Tibial artery (tissue), 4 donors: ENCODE measurements around the gene LGALS1.

ENCODE experiments used
- DNase-seq, 2 donors: peaks; one replicate each; pipeline ENCODE4 v3.0.0-alpha.2; 2019
- H3K27ac ChIP-seq, 2 donors: fragments of 200-600 bp; sonication (generic) in 1 of 2; 1 replicate in 1 of 2; 2 replicates in 1 of 2; pipeline ENCODE4 v1.5.1; 2018 to 2019; ENCODE audit warnings: mild to moderate bottlenecking in 1 of 2
- H3K27me3 ChIP-seq, 2 donors: fragments of 200-600 bp; sonication (generic) in 1 of 2; one replicate each; pipeline versions ENCODE4 v1.5.1 to v1.6.0; 2016 to 2019
- H3K36me3 ChIP-seq, 3 donors: fragments of 200-600 bp; sonication (generic) in 2 of 3; one replicate each; pipeline ENCODE4 v1.5.1; 2016 to 2019; ENCODE audit warnings: mild to moderate bottlenecking in 2 of 3
- H3K4me1 ChIP-seq, 4 donors: fragments of 200-600 bp; sonication (generic) in 2 of 4; 1 replicate in 3 of 4; 2 replicates in 1 of 4; pipeline ENCODE4 v1.5.1; 2016 to 2019
- H3K4me3 ChIP-seq, 2 donors: fragments of 200-600 bp; sonication (generic) in 1 of 2; 1 replicate in 1 of 2; 2 replicates in 1 of 2; pipeline ENCODE4 v1.5.1; 2018 to 2019; ENCODE audit warnings: mild to moderate bottlenecking in 2 of 2
- H3K9me3 ChIP-seq, 3 donors: fragments of 200-600 bp; sonication (generic) in 1 of 3; one replicate each; pipeline ENCODE4 v1.5.1; 2016 to 2019
- intact Hi-C: fragments of 100-400 bp; cut with DNase I; formaldehyde crosslinking; loops from one replicate; pipeline ENCODE4 v1.15.0; 2023; ENCODE audit warnings: low total_unique reads
- TF ChIP-seq, protein P1 (sequence below), 2 experiments: fragments of 200-600 bp in 1 of 2; fragments of 450-650 bp in 1 of 2; IDR thresholded peaks; one replicate each; pipeline ENCODE4 v1.5.1; 2017 to 2019; ENCODE audit warnings: antibody characterized with exemption in 2 of 2, mild to moderate bottlenecking in 1 of 2, moderate library complexity in 1 of 2

The LGALS1 gene

GRCh38 chr22:37661160-37661924, 14.1 kb upstream of the LGALS1 start:
- intact Hi-C loops: no loop called here
- TF ChIP-seq, protein P1, sequence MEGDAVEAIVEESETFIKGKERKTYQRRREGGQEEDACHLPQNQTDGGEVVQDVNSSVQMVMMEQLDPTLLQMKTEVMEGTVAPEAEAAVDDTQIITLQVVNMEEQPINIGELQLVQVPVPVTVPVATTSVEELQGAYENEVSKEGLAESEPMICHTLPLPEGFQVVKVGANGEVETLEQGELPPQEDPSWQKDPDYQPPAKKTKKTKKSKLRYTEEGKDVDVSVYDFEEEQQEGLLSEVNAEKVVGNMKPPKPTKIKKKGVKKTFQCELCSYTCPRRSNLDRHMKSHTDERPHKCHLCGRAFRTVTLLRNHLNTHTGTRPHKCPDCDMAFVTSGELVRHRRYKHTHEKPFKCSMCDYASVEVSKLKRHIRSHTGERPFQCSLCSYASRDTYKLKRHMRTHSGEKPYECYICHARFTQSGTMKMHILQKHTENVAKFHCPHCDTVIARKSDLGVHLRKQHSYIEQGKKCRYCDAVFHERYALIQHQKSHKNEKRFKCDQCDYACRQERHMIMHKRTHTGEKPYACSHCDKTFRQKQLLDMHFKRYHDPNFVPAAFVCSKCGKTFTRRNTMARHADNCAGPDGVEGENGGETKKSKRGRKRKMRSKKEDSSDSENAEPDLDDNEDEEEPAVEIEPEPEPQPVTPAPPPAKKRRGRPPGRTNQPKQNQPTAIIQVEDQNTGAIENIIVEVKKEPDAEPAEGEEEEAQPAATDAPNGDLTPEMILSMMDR (IDR thresholded peaks at IDR 0.05): peak; percentile 28 to 43
- no peaks in the 10 kb centered on the region for H3K27me3 ChIP-seq
- peaks cover 0 to 41% (median 25%) of the 10 kb centered on the region in 4 donors for H3K4me1 ChIP-seq
- no peak overlapping the region for H3K4me3 ChIP-seq
- no peaks in the 10 kb centered on the region for H3K9me3 ChIP-seq
- DNase-seq: no peak
- H3K27ac ChIP-seq: peak overlapping the region; percentile 37 to 49
- H3K36me3 ChIP-seq: peaks cover 0 to 11% (median 10%) of the 10 kb centered on the region in 3 donors

DNA sequence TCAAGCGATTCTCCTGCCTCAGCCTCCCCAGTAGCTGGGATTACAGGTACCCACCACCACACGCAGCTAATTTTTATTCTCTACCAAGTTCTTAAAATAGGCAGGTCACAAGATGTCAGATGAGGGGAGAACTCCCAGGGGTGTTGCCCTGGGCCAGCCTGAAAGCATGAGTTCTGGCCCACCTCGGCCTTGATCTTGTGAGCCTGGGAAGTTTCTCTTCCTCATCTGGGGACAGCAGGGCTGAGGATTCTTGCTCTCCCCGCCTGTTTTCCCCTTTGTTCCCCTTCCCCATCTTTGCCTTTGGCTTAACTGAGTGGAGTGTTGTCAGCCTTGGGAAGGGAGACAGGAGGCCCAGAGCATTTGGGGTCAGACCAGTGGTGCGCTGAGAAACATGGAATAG, 13.4 kb upstream of the LGALS1 start:
- no peak overlapping the region for H3K4me3 ChIP-seq
- H3K36me3 ChIP-seq: peaks cover 0 to 15% (median 14%) of the 10 kb centered on the region in 3 donors
- H3K27me3 ChIP-seq: no peaks in the 10 kb centered on the region
- intact Hi-C loops: loop anchor here (2.0 kb wide), 1 partner anchor 19 kb away; no protein-coding TSS in a partner anchor
- TF ChIP-seq, protein P1 (IDR thresholded peaks at IDR 0.05): no peak
- no peaks in the 10 kb centered on the region for H3K9me3 ChIP-seq
- H3K4me1 ChIP-seq: peaks cover 0 to 41% (median 25%) of the 10 kb centered on the region in 4 donors
- no peak for DNase-seq
- H3K27ac ChIP-seq: peak overlapping the region; percentile 37 to 49

DNA sequence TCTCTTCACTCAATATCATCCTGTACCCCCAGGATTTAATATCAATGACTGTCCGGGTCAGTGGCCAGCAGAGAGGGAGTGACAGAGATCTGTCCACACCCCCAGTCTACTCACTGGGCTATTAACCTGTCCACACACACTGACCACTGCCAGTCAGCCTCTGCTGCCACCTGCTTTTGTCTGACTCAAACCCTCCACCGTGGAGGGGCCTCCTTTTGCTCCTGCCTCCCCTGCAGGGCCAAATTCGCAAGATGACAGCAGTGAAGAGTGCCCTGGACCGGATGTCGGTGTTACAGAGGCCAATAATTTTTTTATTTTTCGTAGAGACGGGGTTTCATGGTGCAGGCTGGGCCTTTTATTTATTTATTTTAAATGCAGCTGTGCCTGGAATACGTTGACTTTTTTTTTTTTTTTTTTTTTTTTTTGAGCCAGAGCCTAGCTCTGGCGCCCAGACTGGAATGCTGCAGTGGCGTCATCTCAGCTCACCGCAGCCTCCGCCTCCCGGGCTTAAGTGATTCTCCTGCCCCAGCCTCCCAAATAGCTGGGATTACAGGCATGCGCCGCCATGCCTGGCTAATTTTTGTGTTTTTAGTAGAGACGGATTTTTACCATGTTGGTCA, 11.8 kb upstream of the LGALS1 start:
- intact Hi-C loops: loop anchor here (2.0 kb wide), 1 partner anchor 17 kb away; no protein-coding TSS in a partner anchor
- no peaks in the 10 kb centered on the region for H3K9me3 ChIP-seq
- peaks cover 0 to 15% (median 14%) of the 10 kb centered on the region in 3 donors for H3K36me3 ChIP-seq
- no peaks in the 10 kb centered on the region for H3K27me3 ChIP-seq
- H3K27ac ChIP-seq: no peak overlapping the region
- DNase-seq: no peak
- TF ChIP-seq, protein P1 (IDR thresholded peaks at IDR 0.05): no peak
- H3K4me1 ChIP-seq: peaks cover 0 to 34% (median 22%) of the 10 kb centered on the region in 4 donors
- H3K4me3 ChIP-seq: no peak overlapping the region

- DNase-seq: no peak
- Histone ChIP-seq H3K9me3 (no peaks in the 10 kb centered on the region), H3K4me3 (no peak overlapping the region), H3K27ac (no peak overlapping the region), H3K27me3 (no peaks in the 10 kb centered on the region), H3K36me3 (peaks cover 0 to 15% (median 14%) of the 10 kb centered on the region in 3 donors), H3K4me1 (peaks cover 0 to 29% (median 18%) of the 10 kb centered on the region in 4 donors)
- TF ChIP-seq, protein P1 (IDR thresholded peaks at IDR 0.05): no peak
- intact Hi-C loops: no loop called here
Observed at GRCh38 chr22:37664249-37665101, 11.0 kb upstream of the LGALS1 start.

DNA sequence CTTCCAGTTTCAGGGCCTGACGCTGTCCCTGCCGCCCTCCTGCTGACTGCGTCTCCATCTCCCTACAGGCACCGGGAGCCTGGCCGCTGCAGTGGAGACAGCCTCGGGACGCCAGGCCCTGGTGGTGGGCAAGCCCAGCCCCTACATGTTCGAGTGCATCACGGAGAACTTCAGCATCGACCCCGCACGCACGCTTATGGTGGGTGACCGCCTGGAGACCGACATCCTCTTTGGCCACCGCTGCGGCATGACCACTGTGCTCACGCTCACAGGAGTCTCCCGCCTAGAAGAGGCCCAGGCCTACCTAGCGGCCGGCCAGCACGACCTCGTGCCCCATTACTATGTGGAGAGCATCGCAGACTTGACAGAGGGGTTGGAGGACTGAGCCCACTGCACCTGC, 9.9 kb upstream of the LGALS1 start:
- no peak for DNase-seq
- Histone ChIP-seq H3K27me3 (no peaks in the 10 kb centered on the region), H3K4me3 (no peak overlapping the region), H3K36me3 (peaks cover 0 to 15% (median 14%) of the 10 kb centered on the region in 3 donors), H3K27ac (no peak overlapping the region), H3K4me1 (peaks cover 0 to 19% (median 12%) of the 10 kb centered on the region in 4 donors), H3K9me3 (no peaks in the 10 kb centered on the region)
- intact Hi-C loops: no loop called here
- TF ChIP-seq, protein P1 (IDR thresholded peaks at IDR 0.05): no peak
